HCT116 (cell line): Measurements from ENCODE around the gene GPR107. TPM values are rescaled to one million over a fixed set of nuclear protein-coding genes. Genes with fewer than 3 reads are reported as not detected.

Experiments
- ATAC-seq: fragments of 200-7000 bp; cut with Tn5 transposase; 2 replicates; pipeline ENCODE4 v1.9.1; 2020; ENCODE audit warnings: mild to moderate bottlenecking, moderate library complexity
- BruUV-seq: library from RNA; stranded (reverse); fragments of 400-500 nt; replicated peaks from 2 replicates; lab custom pipeline; 2021; lab: Mats Ljungman, UMichigan
- CTCF ChIA-PET: fragments of 300-600 bp; sonication (Branson Sonifier 250); formaldehyde crosslinking; loops from one replicate; lab custom pipeline; 2021; ENCODE audit warnings: antibody characterized with exemption; lab: Charles Lee
- POLR2A ChIA-PET: fragments of 300-600, 350-600 bp; sonication (Branson Sonifier 250); formaldehyde crosslinking; loops from one replicate; lab custom pipeline; 2021; ENCODE audit warnings: antibody characterized with exemption; lab: Charles Lee
- RAD21 ChIA-PET, 2 experiments: fragments of 300-600 bp; sonication (Branson Sonifier 250); formaldehyde crosslinking; loops; one replicate each; lab custom pipeline; 2023; ENCODE audit warnings: low total read pairs in 2 of 2; ENCODE audit not compliant: uncharacterized antibody in 2 of 2, unreplicated experiment in 2 of 2, low non-redundant PET in 1 of 2; lab: Charles Lee
- DNase-seq: peaks from one replicate; pipeline ENCODE4 v3.0.0-alpha.2; 2010; ENCODE audit warnings: low read depth, low spot score
- H2AFZ ChIP-seq: fragments of 200-600 bp; shearing (Covaris generic), sonication (generic); 2 replicates; pipeline ENCODE4 v1.6.1; 2017; ENCODE audit warnings: low read depth, mixed run types, mixed read lengths, antibody characterized with exemption, low read length; ENCODE audit not compliant: poor library complexity, severe bottlenecking
- H3K27ac ChIP-seq: 2 replicates; pipeline ENCODE4 v1.5.1; 2012; ENCODE audit warnings: low read depth, low read length
- H3K27me3 ChIP-seq: fragments of 200-600 bp; sonication (generic); 2 replicates; pipeline ENCODE4 v1.6.1; 2016; ENCODE audit warnings: mixed run types, low read length, mixed read lengths; ENCODE audit not compliant: insufficient read depth
- H3K36me3 ChIP-seq, 2 experiments: fragments of 200-500 bp in 1 of 2; fragments of 200-600 bp in 1 of 2; sonication (Bioruptor generic) in 1 of 2; sonication (generic) in 1 of 2; 2 replicates each; pipeline versions ENCODE4 v1.5.1 to v1.6.1; 2014 to 2016; ENCODE audit warnings: low read length in 2 of 2, inconsistent platforms in 1 of 2, mixed read lengths in 1 of 2, mixed run types in 1 of 2; ENCODE audit not compliant: insufficient read depth in 2 of 2, control insufficient read depth in 1 of 2
- H3K4me1 ChIP-seq, 2 experiments: fragments of 200-600 bp in 1 of 2; sonication (generic) in 1 of 2; 2 replicates each; pipeline versions ENCODE4 v1.5.1 to v1.6.1; 2012 to 2017; ENCODE audit warnings: low read length in 2 of 2, inconsistent platforms in 1 of 2, mild to moderate bottlenecking in 1 of 2, mixed read lengths in 1 of 2, mixed run types in 1 of 2, moderate library complexity in 1 of 2; ENCODE audit not compliant: insufficient read depth in 2 of 2, control insufficient read depth in 1 of 2
- H3K4me2 ChIP-seq: fragments of 200-600 bp; sonication (generic); 2 replicates; pipeline ENCODE4 v1.6.1; 2017; ENCODE audit warnings: mixed run types, low read length, mixed read lengths
- H3K4me3 ChIP-seq, 2 experiments: fragments of 200-600 bp in 1 of 2; sonication (generic) in 1 of 2; replicated peaks in 1 of 2; 2 replicates each; pipeline ENCODE4 v1.5.1; 2011 to 2016; ENCODE audit warnings: low read length in 2 of 2, control low read depth in 1 of 2, low read depth in 1 of 2, mild to moderate bottlenecking in 1 of 2, mixed read lengths in 1 of 2, mixed run types in 1 of 2
- H3K79me2 ChIP-seq: fragments of 200-600 bp; sonication (generic); 2 replicates; pipeline ENCODE4 v1.6.1; 2017; ENCODE audit warnings: mild to moderate bottlenecking, mixed run types, low read length, moderate library complexity, mixed read lengths; ENCODE audit not compliant: insufficient read depth
- H3K9ac ChIP-seq: fragments of 200-600 bp; sonication (generic); 2 replicates; pipeline ENCODE4 v1.6.1; 2016; ENCODE audit warnings: low read length, mixed read lengths
- H3K9me2 ChIP-seq: fragments of 200-600 bp; sonication (generic), shearing (Covaris generic); 2 replicates; pipeline ENCODE4 v1.6.1; 2017; ENCODE audit warnings: mixed run types, mild to moderate bottlenecking, moderate library complexity; ENCODE audit not compliant: insufficient read depth
- H3K9me3 ChIP-seq, 2 experiments: fragments of 200-500 bp in 1 of 2; fragments of 200-600 bp in 1 of 2; sonication (Bioruptor generic) in 1 of 2; sonication (generic) in 1 of 2; 2 replicates each; pipeline ENCODE4 v1.6.1; 2014 to 2017; ENCODE audit warnings: low read length in 2 of 2, mixed read lengths in 2 of 2, inconsistent platforms in 1 of 2, low read depth in 1 of 2, mild to moderate bottlenecking in 1 of 2, mixed run types in 1 of 2, moderate library complexity in 1 of 2; ENCODE audit not compliant: control insufficient read depth in 1 of 2, insufficient read depth in 1 of 2
- H4K20me1 ChIP-seq: fragments of 200-600 bp; sonication (generic), shearing (Covaris generic); 2 replicates; pipeline ENCODE4 v1.6.1; 2017; ENCODE audit warnings: mixed run types, mild to moderate bottlenecking, moderate library complexity; ENCODE audit not compliant: insufficient read depth
- EZH2 ChIP-seq: fragments of 200-600 bp; sonication (generic); IDR thresholded peaks from 2 replicates; pipeline ENCODE4 v1.6.1; 2017; ENCODE audit warnings: antibody characterized with exemption, mixed run types
- JUND ChIP-seq: IDR thresholded peaks from 2 replicates; pipeline ENCODE4 v1.6.1; 2012
- ZBTB33 ChIP-seq: IDR thresholded peaks from 2 replicates; pipeline ENCODE4 v1.6.1; 2011; ENCODE audit warnings: mild to moderate bottlenecking, low read length, moderate library complexity; ENCODE audit not compliant: insufficient replicate concordance; ENCODE audit errors: extremely low read depth
- ZFX ChIP-seq: fragments of 450-650 bp; IDR thresholded peaks from 2 replicates; pipeline ENCODE4 v1.6.1; 2017
- intact Hi-C: fragments of 100-400 bp; cut with micrococcal nuclease; formaldehyde crosslinking; loops from 2 replicates; pipeline ENCODE4 v1.10.0; 2022
- total RNA-seq: library from RNA; stranded (reverse); gene quantifications from one replicate; pipeline ENCODE4 v1.2.1, GENCODE V29; 2021; ENCODE audit not compliant: unreplicated experiment
- TF ChIP-seq, protein P1 (sequence below): IDR thresholded peaks from 2 replicates; pipeline ENCODE4 v1.6.1; 2012

Gene GPR107
- total RNA-seq, 1 experiment from 2014 or later = 32.5 TPM

- H4K20me1 ChIP-seq = peaks cover 5% of the 10 kb centered on the region; the same call in 1 of the 2 replicates
- peaks cover 96% of the 10 kb centered on the region for H3K79me2 ChIP-seq
- no peak for ATAC-seq
- ChIA-PET RAD21 (no interaction called here), CTCF (no interaction called here), POLR2A (no interaction called here)
- peak overlapping the region; percentile 62 for H3K4me2 ChIP-seq
- H3K9me2 ChIP-seq = no peaks in the 10 kb centered on the region
- no peak overlapping the region for H3K4me3 ChIP-seq
- no peak for TF ChIP-seq ZFX
- H3K36me3 ChIP-seq = no peaks in the 10 kb centered on the region
- peaks cover 24 to 55% of the 10 kb centered on the region in 2 experiments for H3K4me1 ChIP-seq
- intact Hi-C loops = no loop called here
- no peaks in the 10 kb centered on the region for H3K9me3 ChIP-seq
- DNase-seq = no peak
- peak overlapping the region; percentile 45; the same call in 1 of the 2 replicates for H3K9ac ChIP-seq
- H2AFZ ChIP-seq = no peak overlapping the region
- no peaks in the 10 kb centered on the region for H3K27me3 ChIP-seq
- BruUV-seq = no TSS peak
- H3K27ac ChIP-seq = peak overlapping the region; percentile 50
These were observed 129.5 kb downstream of the GPR107 start for GRCh38 chr9:130183133-130183762.

GRCh38 chr9:130185017-130185416, 131.3 kb downstream of the GPR107 start:
- no peak for ATAC-seq
- no peak overlapping the region for H3K4me2 ChIP-seq
- no peaks in the 10 kb centered on the region for H3K36me3 ChIP-seq
- DNase-seq = no peak
- H3K27me3 ChIP-seq = no peaks in the 10 kb centered on the region
- H3K9ac ChIP-seq = no peak overlapping the region
- POLR2A ChIA-PET = no interaction called here
- H4K20me1 ChIP-seq = peaks cover 9% of the 10 kb centered on the region; the same call in 1 of the 2 replicates
- H3K9me2 ChIP-seq = no peaks in the 10 kb centered on the region
- peaks cover 96% of the 10 kb centered on the region for H3K79me2 ChIP-seq
- no peak overlapping the region; the same call in 1 of the 2 replicates for H3K27ac ChIP-seq
- no peak overlapping the region for H2AFZ ChIP-seq
- TF ChIP-seq EZH2 (no peak), JUND (no peak), ZBTB33 (no peak)
- TF ChIP-seq, protein P1, sequence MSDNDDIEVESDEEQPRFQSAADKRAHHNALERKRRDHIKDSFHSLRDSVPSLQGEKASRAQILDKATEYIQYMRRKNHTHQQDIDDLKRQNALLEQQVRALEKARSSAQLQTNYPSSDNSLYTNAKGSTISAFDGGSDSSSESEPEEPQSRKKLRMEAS = no peak
- TF ChIP-seq, all 23 proteins: peak for 0
- RAD21 ChIA-PET = no interaction called here
- H3K9me3 ChIP-seq = no peaks in the 10 kb centered on the region
- CTCF ChIA-PET = no interaction called here
- no TSS peak for BruUV-seq
- H3K4me3 ChIP-seq = no peak overlapping the region
- peaks cover 24 to 62% of the 10 kb centered on the region in 2 experiments for H3K4me1 ChIP-seq
- intact Hi-C loops = no loop called here
